ENCODE measurements around the gene FRMPD1.

Gene FRMPD1

GRCh38 chr9:37636511-37637448 lies 14.0 kb upstream of the FRMPD1 start:
- no peak for DNase-seq

DNA sequence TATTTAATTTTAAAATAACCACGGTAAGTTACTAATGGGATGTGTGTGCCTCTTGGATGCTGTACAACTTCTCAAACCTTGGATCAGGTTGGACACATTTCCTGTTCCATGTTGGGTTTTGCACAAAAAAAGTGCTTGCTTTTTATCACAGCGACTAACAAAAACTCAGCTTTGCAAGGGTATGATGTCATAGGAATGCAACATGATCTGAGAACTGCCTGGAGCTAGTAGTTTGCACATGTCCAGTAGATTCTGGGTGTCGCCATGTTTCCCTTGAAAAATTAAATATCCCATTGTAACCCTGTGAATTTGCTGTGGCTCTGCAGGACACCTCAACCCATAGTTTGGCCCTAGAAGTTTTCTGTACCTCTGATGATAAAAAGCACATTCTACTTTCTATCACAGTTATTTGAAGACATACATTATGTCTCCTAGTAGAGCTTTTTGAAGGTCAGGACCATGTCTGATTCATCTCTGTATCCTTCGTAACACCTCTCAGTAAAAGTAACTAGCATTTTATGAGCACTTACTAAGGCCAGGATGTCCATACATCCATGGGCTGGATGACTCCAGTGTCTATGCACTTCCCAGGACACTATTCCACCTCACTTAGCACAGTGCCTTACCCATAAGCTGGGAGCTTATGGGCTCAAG lies 11.5 kb upstream of the FRMPD1 start:
- DNase-seq = no peak

GRCh38 chr9:37639841-37640240 lies 10.9 kb upstream of the FRMPD1 start:
- DNase-seq = no peak

DNA sequence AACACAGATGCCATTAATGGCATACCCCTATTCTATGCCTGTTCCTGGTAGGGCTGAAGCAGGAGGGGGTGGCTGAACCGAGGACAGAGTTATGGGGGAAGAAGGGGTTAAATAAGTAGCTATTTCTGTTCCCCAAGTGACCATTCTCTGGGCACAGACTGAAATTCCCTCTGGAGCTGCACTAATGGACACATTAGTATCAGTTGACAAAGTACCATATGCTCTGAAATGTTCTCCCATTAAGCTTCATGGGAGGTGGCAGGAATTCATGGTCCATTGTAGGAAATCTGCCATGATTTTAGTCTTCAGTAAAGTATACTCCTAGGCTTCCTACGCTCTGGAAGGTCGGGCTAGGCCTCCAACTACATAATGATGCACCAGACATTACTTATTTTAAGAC lies 10.5 kb upstream of the FRMPD1 start:
- no peak for DNase-seq

DNA sequence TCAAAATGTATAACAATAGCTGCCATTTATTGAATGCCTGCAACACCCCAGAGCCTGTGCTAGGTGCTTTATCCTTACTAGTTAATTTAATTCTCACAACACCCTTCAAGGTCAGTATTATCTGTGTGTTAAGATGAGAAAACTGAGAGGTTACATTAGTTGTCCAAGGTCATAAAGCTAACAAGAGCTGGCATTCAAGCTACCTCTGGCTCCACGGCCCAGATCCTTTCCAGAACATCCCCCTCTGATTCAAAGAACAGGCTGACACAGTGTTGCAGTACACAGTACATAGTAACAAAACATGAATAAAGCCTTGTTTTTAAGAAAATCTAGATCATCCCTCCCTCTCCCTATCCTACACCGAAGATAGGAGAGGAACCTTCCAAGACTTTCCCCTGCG lies 9.4 kb upstream of the FRMPD1 start:
- no peak for DNase-seq

DNA sequence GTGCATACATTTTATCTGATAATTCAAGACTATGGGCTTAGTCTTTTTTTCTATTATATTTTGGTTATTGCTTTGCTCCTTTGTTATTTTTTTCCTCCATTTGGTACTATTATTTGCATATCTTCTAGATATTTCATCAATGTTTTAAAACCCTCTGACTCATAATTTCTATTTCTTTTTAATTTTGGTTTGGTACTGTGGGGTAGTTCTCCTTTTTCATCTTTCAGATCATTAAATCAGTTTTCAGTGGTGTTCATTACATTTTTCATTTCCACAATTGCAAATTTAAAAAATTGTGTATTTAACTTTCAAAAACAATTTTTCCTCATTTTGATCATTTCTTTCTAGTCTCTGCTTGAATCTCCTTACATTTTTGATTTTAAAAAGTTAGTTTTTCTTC lies 7.5 kb upstream of the FRMPD1 start:
- no peak for DNase-seq

GRCh38 chr9:37645903-37646506 lies 4.7 kb upstream of the FRMPD1 start:
- DNase-seq = no peak

DNA sequence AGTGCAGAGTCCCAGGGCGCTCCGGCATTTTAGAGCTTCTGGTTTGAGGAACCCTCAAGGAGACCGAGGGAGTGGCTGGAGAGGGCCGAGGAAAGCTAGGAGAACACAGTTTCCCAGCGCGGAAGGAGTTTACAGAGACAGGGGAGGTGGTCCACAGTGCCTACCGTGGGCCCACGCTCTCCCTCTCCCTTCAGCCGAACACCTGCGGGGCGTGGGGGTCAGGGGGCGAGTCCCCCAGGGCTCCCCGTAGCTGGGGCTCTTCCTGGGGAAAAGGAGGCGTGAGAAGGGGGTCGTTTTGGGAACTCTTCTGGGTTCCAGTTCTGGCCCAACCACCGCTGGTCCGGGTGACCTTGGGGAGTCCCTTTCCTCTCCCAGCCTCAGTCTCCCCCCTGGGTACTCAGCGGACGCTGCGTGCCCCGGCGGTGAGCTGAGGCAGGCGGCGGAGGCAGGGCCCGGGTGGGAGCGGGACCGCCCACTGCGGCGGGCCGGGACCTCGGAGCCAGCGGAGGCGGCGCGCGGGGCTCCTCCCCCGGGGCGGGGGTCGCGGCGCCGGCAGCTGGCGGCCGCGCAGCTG lies 368 bp upstream of the FRMPD1 start:
- DNase-seq = no peak

DNA sequence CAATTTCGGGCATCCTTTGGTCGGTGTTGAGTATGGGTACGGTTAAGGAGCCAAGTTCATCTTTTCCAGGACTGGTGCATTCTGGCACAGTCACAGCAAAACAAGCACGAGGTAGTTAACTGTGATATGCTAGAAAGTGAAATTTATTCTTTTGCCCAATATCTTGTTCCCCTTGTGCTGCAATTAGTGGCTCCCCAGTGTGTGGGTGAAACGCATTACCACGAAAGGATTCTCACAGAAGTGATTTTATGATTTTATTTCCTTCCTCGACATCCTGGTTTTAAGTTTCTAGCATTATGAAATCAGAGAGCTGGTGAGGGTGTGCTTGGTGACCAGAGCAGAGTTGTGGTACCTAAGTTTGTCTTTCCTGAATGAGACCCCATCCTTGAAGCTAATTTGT lies 1.5 kb downstream of the FRMPD1 start:
- DNase-seq = no peak

GRCh38 chr9:37653385-37653784 lies 2.6 kb downstream of the FRMPD1 start:
- no peak for DNase-seq

DNA sequence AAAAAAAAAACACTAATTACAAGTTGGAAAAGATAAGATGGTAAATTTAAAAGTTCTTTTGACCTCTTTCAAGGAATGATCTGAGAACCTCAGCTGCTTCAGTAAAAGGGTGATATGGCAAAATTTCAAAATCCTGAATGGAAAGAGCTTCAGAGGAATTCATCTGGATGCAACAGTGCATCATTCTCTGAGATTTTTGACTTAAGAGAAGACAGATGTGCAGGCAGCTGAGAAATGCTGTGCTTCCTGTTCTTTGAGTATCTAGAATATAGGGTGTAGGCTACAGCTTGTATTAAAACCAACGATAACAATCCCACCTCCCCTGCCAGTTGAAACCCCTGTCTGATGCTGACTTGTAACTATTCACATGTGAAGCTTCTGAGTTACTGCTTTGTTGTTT lies 6.2 kb downstream of the FRMPD1 start:
- DNase-seq = no peak

- no peak for DNase-seq
Observed at GRCh38 chr9:37660691-37661090, 9.9 kb downstream of the FRMPD1 start.

GRCh38 chr9:37663926-37664325 lies 13.2 kb downstream of the FRMPD1 start:
- DNase-seq = no peak

GRCh38 chr9:37667706-37668105 lies 17.0 kb downstream of the FRMPD1 start:
- DNase-seq = no peak

DNA sequence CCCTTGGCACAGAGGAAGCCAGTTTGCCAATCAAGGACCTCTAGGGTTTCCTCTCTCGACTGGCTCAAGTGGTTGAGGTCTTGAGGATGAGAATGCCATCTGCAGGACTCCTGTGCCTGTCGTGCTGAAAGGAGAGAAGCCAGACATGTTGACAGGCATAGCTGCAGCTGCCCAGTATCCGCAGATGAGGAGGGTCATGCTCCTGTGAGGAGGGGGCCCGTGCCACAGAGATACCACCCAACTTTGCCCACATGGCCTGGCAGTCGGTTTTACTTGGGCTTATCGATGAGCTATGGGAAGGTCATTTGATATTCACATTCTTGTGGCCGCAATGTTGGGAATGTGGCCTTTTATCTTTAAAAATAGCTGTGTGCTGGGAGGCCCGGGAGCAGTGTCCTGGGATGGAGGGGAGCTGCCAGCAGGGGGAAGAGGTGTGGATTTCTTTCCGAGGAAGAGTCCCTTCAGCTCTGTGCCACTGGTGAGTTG lies 17.4 kb downstream of the FRMPD1 start:
- DNase-seq = no peak

DNA sequence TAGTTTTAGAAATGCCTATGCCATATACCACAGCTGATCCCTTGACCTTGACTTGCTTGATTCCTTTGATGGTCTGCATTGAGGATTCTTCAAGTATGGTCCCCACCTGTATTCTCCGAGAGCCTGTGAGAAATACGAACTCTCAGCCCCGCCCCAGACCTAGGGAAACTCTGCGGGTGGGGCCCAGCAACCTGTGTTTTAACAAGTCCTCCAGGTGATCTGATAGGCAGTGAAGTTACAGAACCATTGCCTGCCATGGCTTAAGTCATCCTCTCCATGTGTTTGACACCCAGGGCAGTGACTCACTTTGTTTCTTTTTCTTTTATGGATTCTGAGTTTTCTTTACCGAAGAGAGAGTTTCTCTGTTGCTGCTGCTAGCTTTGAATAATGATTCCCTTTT lies 18.5 kb downstream of the FRMPD1 start:
- no peak for DNase-seq

DNA sequence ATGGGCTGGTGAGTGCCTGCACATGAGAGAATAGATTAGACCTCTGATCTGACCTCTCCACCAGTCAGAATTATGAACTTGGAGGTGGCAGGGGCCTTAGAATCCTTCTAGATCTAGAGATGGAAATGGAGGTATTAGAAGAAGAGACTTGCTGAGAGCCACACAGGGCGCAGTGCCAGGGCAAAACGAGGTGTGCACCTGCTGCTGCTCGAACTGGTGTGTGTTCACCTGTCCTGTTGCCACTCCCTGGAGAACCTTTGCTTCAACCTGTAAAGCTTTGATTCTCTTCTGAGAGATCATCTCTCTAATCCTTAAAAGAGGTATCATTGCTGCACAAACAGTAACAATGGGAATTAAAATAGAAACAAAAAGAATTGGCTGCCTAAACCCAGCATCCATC lies 24.9 kb downstream of the FRMPD1 start:
- DNase-seq = no peak

GRCh38 chr9:37676411-37676830 lies 25.7 kb downstream of the FRMPD1 start:
- no peak for DNase-seq

DNA sequence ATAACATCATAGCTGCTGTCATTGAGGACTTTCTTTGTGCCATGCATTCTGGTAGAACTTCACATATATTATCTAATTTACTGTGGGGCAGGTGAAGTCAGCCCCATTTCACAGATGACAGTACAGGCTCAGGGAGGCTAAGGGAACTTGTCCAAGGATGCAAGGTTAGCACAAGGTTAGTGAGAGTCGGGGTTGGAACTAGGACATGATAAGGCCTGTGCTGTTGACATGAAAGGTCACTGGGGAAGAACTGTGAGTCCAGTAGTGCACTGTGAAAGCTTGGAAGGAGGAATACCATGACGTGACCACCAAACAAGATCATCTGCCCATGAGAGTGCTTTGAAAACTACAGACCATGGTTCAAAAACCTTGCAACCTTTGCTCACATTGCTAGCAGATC lies 26.7 kb downstream of the FRMPD1 start:
- DNase-seq = no peak

DNA sequence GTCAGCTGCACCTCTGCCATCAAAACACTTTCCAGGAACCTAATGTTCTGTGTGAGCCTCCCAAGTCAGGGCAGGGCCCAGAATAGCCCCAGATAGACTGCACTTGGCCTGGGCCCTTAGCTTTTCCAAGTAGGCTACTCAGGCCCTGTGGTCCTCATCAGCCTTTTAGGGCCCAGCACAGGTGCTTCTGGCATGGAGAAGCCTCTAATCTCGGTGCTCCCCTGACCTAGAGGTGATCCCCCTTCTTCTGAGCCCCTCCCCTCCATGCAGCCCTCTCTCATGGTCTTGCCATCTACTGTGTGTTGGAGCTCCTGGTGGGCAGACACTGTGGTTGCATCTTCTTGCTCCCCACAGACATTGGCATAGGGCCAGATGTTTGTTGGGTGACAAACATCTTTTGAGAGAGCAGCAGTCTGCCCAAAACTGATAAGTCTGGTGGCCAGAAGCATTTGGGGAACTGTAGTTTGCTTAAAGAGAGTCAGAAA lies 28.1 kb downstream of the FRMPD1 start:
- DNase-seq = no peak

DNA sequence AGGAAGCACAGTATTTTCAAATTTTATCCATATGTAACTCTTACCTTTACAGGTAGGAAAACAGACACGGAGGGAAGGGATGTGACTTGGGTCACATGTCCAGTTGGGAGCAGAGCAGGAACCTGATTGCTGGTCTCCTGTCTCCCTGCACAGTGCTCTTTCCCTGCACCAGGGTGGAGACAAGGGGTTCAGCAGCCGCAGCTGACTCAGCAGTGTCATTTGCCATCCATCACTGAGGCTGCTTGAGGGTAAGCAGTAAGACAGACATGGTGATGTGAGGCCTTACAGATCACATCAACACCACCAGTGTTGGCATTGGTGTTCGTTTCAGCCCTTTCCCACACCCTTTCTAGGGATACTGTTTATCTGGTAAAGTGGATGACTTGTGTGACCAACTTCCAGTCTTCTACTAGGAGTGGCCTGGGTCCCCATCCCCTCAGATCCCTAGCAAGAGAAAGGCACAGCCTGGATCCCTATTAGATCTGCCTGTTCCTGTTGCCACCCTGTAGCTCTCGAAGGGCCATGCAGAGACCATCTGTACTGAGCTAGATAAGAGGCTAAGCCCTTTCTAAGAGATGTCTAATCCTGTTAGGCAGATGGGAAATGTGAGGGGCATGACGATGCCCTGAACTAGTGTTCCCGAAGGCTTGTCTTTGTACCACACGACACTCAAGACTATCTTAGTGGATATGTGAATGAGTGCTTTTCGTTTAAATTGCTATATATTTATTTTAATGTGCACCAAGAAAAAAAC lies 29.1 kb downstream of the FRMPD1 start:
- no peak for DNase-seq

GRCh38 chr9:37682951-37683350 lies 32.2 kb downstream of the FRMPD1 start:
- DNase-seq = no peak

Measured in activated CD4-positive, alpha-beta T cell treated with anti-CD3 and anti-CD28 coated beads for 1 hour (primary cell).